H9 (cell line): ENCODE measurements around the gene ANKRD13C. TPM values are rescaled to one million over a fixed set of nuclear protein-coding genes. Genes with fewer than 3 reads are reported as not detected.
A peak's percentile ranks its signal among the peaks of the same experiment; 100 is the strongest.

Source experiments
- DNase-seq: peaks from one replicate; pipeline ENCODE4 v3.0.0-alpha.2; 2017
- H2AFZ ChIP-seq: one replicate; pipeline ENCODE4 v1.6.1; 2013; ENCODE audit warnings: mild to moderate bottlenecking, low read length, control low read depth, moderate library complexity
- H2AK5ac ChIP-seq: 2 replicates; pipeline ENCODE4 v1.6.1; 2013; ENCODE audit warnings: low read length, control low read depth, mixed read lengths; ENCODE audit not compliant: insufficient read length
- H2BK120ac ChIP-seq: one replicate; pipeline ENCODE4 v1.6.1; 2013; ENCODE audit warnings: low read depth, mild to moderate bottlenecking, low read length, control low read depth, inconsistent platforms; ENCODE audit not compliant: poor library complexity, severe bottlenecking
- H2BK12ac ChIP-seq: 2 replicates; pipeline ENCODE4 v1.6.1; 2013; ENCODE audit warnings: low read length, control low read depth, mixed read lengths, low read depth; ENCODE audit not compliant: insufficient read length
- H2BK15ac ChIP-seq: 2 replicates; pipeline ENCODE4 v1.6.1; 2013; ENCODE audit warnings: low read depth, low read length, control low read depth
- H2BK20ac ChIP-seq: one replicate; pipeline ENCODE4 v1.6.1; 2013; ENCODE audit warnings: low read depth, mild to moderate bottlenecking, low read length, control low read depth, inconsistent platforms; ENCODE audit not compliant: poor library complexity, severe bottlenecking
- H2BK5ac ChIP-seq: 2 replicates; pipeline ENCODE4 v1.6.1; 2013; ENCODE audit warnings: low read length, control low read depth, mixed read lengths; ENCODE audit not compliant: insufficient read length
- H3K14ac ChIP-seq: 2 replicates; pipeline ENCODE4 v1.6.1; 2013; ENCODE audit warnings: low read length, control low read depth; ENCODE audit not compliant: insufficient read depth
- H3K18ac ChIP-seq: 2 replicates; pipeline ENCODE4 v1.6.1; 2013; ENCODE audit warnings: low read depth, mild to moderate bottlenecking, mixed read lengths, low read length, control low read depth; ENCODE audit not compliant: insufficient read length
- H3K23ac ChIP-seq: 2 replicates; pipeline ENCODE4 v1.6.1; 2013; ENCODE audit warnings: low read length, control low read depth, mixed read lengths, low read depth; ENCODE audit not compliant: insufficient read length
- H3K23me2 ChIP-seq: 2 replicates; pipeline ENCODE4 v1.6.1; 2013; ENCODE audit warnings: low read depth, mild to moderate bottlenecking, mixed read lengths, low read length, control low read depth; ENCODE audit not compliant: insufficient read length, poor library complexity, severe bottlenecking
- H3K27ac ChIP-seq: 2 replicates; pipeline ENCODE4 v1.5.1; 2013; ENCODE audit warnings: low read length, control low read depth, mixed read lengths, low read depth; ENCODE audit not compliant: insufficient read length
- H3K27me3 ChIP-seq: 2 replicates; pipeline ENCODE4 v1.6.1; 2013; ENCODE audit warnings: low read length, control low read depth, inconsistent platforms; ENCODE audit not compliant: insufficient read depth
- H3K4ac ChIP-seq: 2 replicates; pipeline ENCODE4 v1.6.1; 2013; ENCODE audit warnings: low read depth, mild to moderate bottlenecking, control low read depth, inconsistent platforms, low read length, moderate library complexity
- H3K4me1 ChIP-seq: 2 replicates; pipeline ENCODE4 v1.6.1; 2013; ENCODE audit warnings: low read length, control low read depth, inconsistent platforms; ENCODE audit not compliant: insufficient read depth
- H3K4me2 ChIP-seq: 2 replicates; pipeline ENCODE4 v1.6.1; 2013; ENCODE audit warnings: low read length, control low read depth, mixed read lengths; ENCODE audit not compliant: insufficient read length, insufficient read depth
- H3K56ac ChIP-seq: 2 replicates; pipeline ENCODE4 v1.6.1; 2013; ENCODE audit warnings: low read depth, mild to moderate bottlenecking, mixed read lengths, low read length, control low read depth; ENCODE audit not compliant: insufficient read length
- H3K79me1 ChIP-seq: 2 replicates; pipeline ENCODE4 v1.6.1; 2013; ENCODE audit warnings: low read depth, mild to moderate bottlenecking, moderate library complexity, low read length, control low read depth, inconsistent platforms; ENCODE audit not compliant: insufficient read depth, poor library complexity, severe bottlenecking
- H3K79me2 ChIP-seq: 2 replicates; pipeline ENCODE4 v1.6.1; 2013; ENCODE audit warnings: low read length, control low read depth, inconsistent platforms; ENCODE audit not compliant: insufficient read depth
- H3K9ac ChIP-seq: 2 replicates; pipeline ENCODE4 v1.6.1; 2013; ENCODE audit warnings: low read length, control low read depth, mixed read lengths; ENCODE audit not compliant: insufficient read length; ENCODE audit errors: extremely low read depth
- H3K9me3 ChIP-seq: one replicate; pipeline ENCODE4 v1.6.1; 2013; ENCODE audit warnings: low read depth, low read length, inconsistent platforms; ENCODE audit not compliant: control insufficient read depth
- H3T11ph ChIP-seq: one replicate; pipeline ENCODE4 v1.6.1; 2013; ENCODE audit warnings: mild to moderate bottlenecking, low read length, control low read depth, inconsistent platforms
- H4K20me1 ChIP-seq: one replicate; pipeline ENCODE4 v1.6.1; 2013; ENCODE audit not compliant: control insufficient read depth, insufficient read length, insufficient read depth
- H4K5ac ChIP-seq: 2 replicates; pipeline ENCODE4 v1.6.1; 2013; ENCODE audit warnings: low read depth, mild to moderate bottlenecking, mixed read lengths, low read length, control low read depth; ENCODE audit not compliant: insufficient read length
- H4K8ac ChIP-seq: replicated peaks from 2 replicates; pipeline ENCODE4 v1.6.1; 2013; ENCODE audit warnings: low read length, control low read depth, mixed read lengths, low read depth; ENCODE audit not compliant: insufficient read length
- H4K91ac ChIP-seq: 2 replicates; pipeline ENCODE4 v1.6.1; 2013; ENCODE audit warnings: low read depth, mild to moderate bottlenecking, moderate library complexity, mixed read lengths, low read length, control low read depth; ENCODE audit not compliant: insufficient read length
- H3K27ac Mint-ChIP-seq, 3 experiments: 2 replicates in 2 of 3; 3 replicates in 1 of 3; pipeline ENCODE4 v1.8.0; 2020 to 2021; ENCODE audit warnings: mixed read lengths in 3 of 3, mild to moderate bottlenecking in 1 of 3, moderate library complexity in 1 of 3
- H3K27me3 Mint-ChIP-seq: 2 replicates; pipeline ENCODE4 v1.8.0; 2021; ENCODE audit warnings: low read depth, mild to moderate bottlenecking, moderate library complexity, mixed read lengths
- H3K36me3 Mint-ChIP-seq, 3 experiments: 2 replicates in 2 of 3; 3 replicates in 1 of 3; pipeline ENCODE4 v1.8.0; 2020 to 2021; ENCODE audit warnings: low read depth in 3 of 3, mixed read lengths in 3 of 3; ENCODE audit not compliant: insufficient read depth in 1 of 3
- H3K4me1 Mint-ChIP-seq, 2 experiments: 2 replicates each; pipeline ENCODE4 v1.8.0; 2020; ENCODE audit warnings: mixed read lengths in 2 of 2
- H3K4me3 Mint-ChIP-seq, 2 experiments: 2 replicates in 1 of 2; 3 replicates in 1 of 2; pipeline ENCODE4 v1.8.0; 2020 to 2021; ENCODE audit warnings: mild to moderate bottlenecking in 2 of 2, mixed read lengths in 2 of 2, moderate library complexity in 1 of 2
- H3K9me3 Mint-ChIP-seq, 2 experiments: 2 replicates in 1 of 2; 3 replicates in 1 of 2; pipeline ENCODE4 v1.8.0; 2020; ENCODE audit warnings: mild to moderate bottlenecking in 2 of 2, mixed read lengths in 2 of 2, moderate library complexity in 1 of 2
- CTCF ChIP-seq: fragments of 200-600 bp; sonication (generic); conservative IDR thresholded peaks from 3 replicates; pipeline ENCODE4 v1.8.0; 2021; ENCODE audit warnings: antibody characterized with exemption, mild to moderate bottlenecking
- WGBS: extraction: QIAGEN DNeasy Blood & Tissue Kit; methylation state at CpG from one replicate; pipeline ENCODE4 v1.1.7; 2013; ENCODE audit warnings: missing lambda C conversion rate, low lambda C conversion rate, mixed read lengths; ENCODE audit not compliant: insufficient read length; ENCODE audit errors: extremely low coverage; 5-methylcytosine and 5-hydroxymethylcytosine counted together
- total RNA-seq: library from RNA; stranded (reverse); gene quantifications from 2 replicates; pipeline ENCODE4 v1.2.1, GENCODE V29; 2021

ANKRD13C gene
- total RNA-seq, 1 experiment from 2014 or later, result 19.7 TPM

- H3K27me3 Mint-ChIP-seq, result no peaks in the 10 kb centered on the region
- WGBS, result no CpG with 5 or more reads among the region's 2 CpGs
- H2AFZ ChIP-seq, result no peak overlapping the region
- no peaks in the 10 kb centered on the region for H3K23me2 ChIP-seq
- DNase-seq, result no peak
- H3K36me3 Mint-ChIP-seq, result no peaks in the 10 kb centered on the region; a peak in 1 of 7 replicates
- H3K27ac Mint-ChIP-seq, result peak overlapping the region; percentile 59 to 91 (median 74); a peak in 5 of 7 replicates
- no peak overlapping the region for H3K4ac ChIP-seq
- H3K27ac ChIP-seq, result no peak overlapping the region
- H2AK5ac ChIP-seq, result no peak overlapping the region
- H4K20me1 ChIP-seq, result no peaks in the 10 kb centered on the region
- no peak overlapping the region for H2BK12ac ChIP-seq
- no peaks in the 10 kb centered on the region for H3K79me2 ChIP-seq
- no peaks in the 10 kb centered on the region for H3K9me3 Mint-ChIP-seq
- H3K4me2 ChIP-seq, result no peak overlapping the region
- H3K4me1 ChIP-seq, result no peaks in the 10 kb centered on the region
- H3K18ac ChIP-seq, result no peak overlapping the region
- no peak overlapping the region for H4K5ac ChIP-seq
- H2BK5ac ChIP-seq, result no peak overlapping the region
- no peaks in the 10 kb centered on the region for H3K79me1 ChIP-seq
- no peak overlapping the region for H4K8ac ChIP-seq
- H2BK120ac ChIP-seq, result no peak overlapping the region
- no peak overlapping the region for H2BK15ac ChIP-seq
- H3K4me1 Mint-ChIP-seq, result peaks cover 5 to 15% of the 10 kb centered on the region in 2 experiments
- no peak overlapping the region for H3K23ac ChIP-seq
- H3T11ph ChIP-seq, result no peak overlapping the region
- TF ChIP-seq CTCF, result no peak
- no peak overlapping the region for H3K56ac ChIP-seq
- H3K27me3 ChIP-seq, result no peaks in the 10 kb centered on the region
- no peak overlapping the region for H2BK20ac ChIP-seq
- no peak overlapping the region for H3K9ac ChIP-seq
- H3K4me3 Mint-ChIP-seq, result no peak overlapping the region; a peak in 1 of 5 replicates
- no peak overlapping the region for H4K91ac ChIP-seq
- no peaks in the 10 kb centered on the region for H3K9me3 ChIP-seq
- H3K14ac ChIP-seq, result no peak overlapping the region
Observed at GRCh38 chr1:70403759-70404158, 49.2 kb upstream of the ANKRD13C start.
